Gastroesophageal sphincter (tissue), 3 donors: ENCODE measurements around the gene TRRAP.

Experiments
- EP300 ChIP-seq: sonication (generic); formaldehyde crosslinking; IDR thresholded peaks from one replicate; pipeline ENCODE4 v1.6.1; 2017; ENCODE audit warnings: antibody characterized with exemption, mild to moderate bottlenecking
- POLR2A ChIP-seq, 2 donors: fragments of 450-650 bp; IDR thresholded peaks; one replicate each; pipeline ENCODE4 v1.6.1; 2017; ENCODE audit warnings: antibody characterized with exemption in 2 of 2, mild to moderate bottlenecking in 2 of 2, moderate library complexity in 1 of 2
- POLR2AphosphoS5 ChIP-seq: sonication (generic); formaldehyde crosslinking; IDR thresholded peaks from one replicate; pipeline ENCODE4 v1.6.1; 2017; ENCODE audit warnings: antibody characterized with exemption
- TF ChIP-seq, protein P1 (sequence below), 4 experiments: fragments of 200-600 bp in 2 of 4; fragments of 450-650 bp in 2 of 4; sonication (generic) in 1 of 4; IDR thresholded peaks; one replicate each; pipeline ENCODE4 v1.5.1; 2017 to 2019; ENCODE audit warnings: antibody characterized with exemption in 4 of 4, mild to moderate bottlenecking in 2 of 4, moderate library complexity in 2 of 4

DNA sequence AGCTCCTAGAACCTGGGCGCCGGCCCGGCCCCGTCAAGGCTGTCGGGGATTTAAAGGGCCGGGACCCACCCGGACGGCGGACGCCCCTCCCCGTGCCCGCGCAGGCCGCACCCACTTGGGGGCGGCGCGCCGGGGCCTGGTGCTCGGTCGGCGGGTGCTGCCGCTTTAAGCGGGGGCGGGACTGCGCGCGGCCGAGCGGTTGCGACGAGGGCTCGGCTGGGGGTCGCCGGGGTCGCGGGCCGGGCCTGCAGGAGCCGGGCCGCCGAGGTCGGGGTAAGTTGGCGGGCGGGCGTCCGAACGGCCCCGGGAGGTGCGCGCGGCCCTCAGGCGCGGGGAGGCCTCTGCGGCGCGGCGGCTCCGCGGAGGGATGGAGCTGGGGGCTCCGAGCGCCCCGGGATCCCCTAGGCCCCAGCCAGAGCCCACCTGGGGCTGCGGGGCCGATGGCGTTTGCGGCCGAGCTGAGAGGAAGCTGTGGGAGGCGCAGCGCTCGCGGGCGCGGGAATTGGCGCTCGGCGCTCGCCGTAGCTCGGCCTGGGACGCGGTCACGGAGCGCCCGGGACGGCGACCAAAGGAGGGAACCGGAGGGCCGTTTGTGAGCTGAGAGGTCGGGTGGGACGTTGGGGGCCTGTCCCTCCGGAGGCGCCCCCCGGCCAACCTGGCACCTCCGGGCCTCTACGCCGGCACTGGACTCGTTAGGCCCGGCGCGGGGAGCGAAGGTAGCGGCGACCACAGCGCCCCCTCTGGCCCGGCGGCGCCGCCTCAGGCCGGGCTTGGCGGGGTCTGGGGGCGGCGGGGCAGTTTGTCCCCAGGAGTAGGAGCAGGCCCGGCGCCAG is at the start of gene TRRAP:
- TF ChIP-seq, protein P1, sequence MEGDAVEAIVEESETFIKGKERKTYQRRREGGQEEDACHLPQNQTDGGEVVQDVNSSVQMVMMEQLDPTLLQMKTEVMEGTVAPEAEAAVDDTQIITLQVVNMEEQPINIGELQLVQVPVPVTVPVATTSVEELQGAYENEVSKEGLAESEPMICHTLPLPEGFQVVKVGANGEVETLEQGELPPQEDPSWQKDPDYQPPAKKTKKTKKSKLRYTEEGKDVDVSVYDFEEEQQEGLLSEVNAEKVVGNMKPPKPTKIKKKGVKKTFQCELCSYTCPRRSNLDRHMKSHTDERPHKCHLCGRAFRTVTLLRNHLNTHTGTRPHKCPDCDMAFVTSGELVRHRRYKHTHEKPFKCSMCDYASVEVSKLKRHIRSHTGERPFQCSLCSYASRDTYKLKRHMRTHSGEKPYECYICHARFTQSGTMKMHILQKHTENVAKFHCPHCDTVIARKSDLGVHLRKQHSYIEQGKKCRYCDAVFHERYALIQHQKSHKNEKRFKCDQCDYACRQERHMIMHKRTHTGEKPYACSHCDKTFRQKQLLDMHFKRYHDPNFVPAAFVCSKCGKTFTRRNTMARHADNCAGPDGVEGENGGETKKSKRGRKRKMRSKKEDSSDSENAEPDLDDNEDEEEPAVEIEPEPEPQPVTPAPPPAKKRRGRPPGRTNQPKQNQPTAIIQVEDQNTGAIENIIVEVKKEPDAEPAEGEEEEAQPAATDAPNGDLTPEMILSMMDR (IDR thresholded peaks at IDR 0.05): peak; percentile 80 to 99 (median 92)
- TF ChIP-seq POLR2A (IDR thresholded peaks at IDR 0.05) (peak; percentile 27 to 35), POLR2AphosphoS5 (peak; percentile 31), EP300 (no peak)
